Upper lobe of right lung (tissue), 1 donor: ENCODE data around the gene HOXC9. TPM values are rescaled to one million over a fixed set of nuclear protein-coding genes. Genes with fewer than 3 reads are reported as not detected.
A peak's percentile ranks its signal among the peaks of the same experiment; 100 is the strongest.

Source experiments
- ATAC-seq: fragments of 200-7000 bp; cut with Tn5 transposase; one replicate; pipeline ENCODE4 v1.9.1; 2020; ENCODE audit warnings: mild to moderate bottlenecking, moderate library complexity
- DNase-seq: peaks from one replicate; pipeline ENCODE4 v3.0.0-alpha.2; 2020
- H3K27ac ChIP-seq: fragments of 200-600 bp; one replicate; pipeline ENCODE4 v1.8.0; 2022
- H3K27me3 ChIP-seq: fragments of 200-600 bp; one replicate; pipeline ENCODE4 v1.8.0; 2022; ENCODE audit warnings: mild to moderate bottlenecking
- H3K36me3 ChIP-seq: fragments of 200-600 bp; one replicate; pipeline ENCODE4 v1.8.0; 2022
- H3K4me1 ChIP-seq: fragments of 200-600 bp; one replicate; pipeline ENCODE4 v1.8.0; 2022
- H3K4me3 ChIP-seq: fragments of 200-600 bp; one replicate; pipeline ENCODE4 v1.8.0; 2022; ENCODE audit warnings: mild to moderate bottlenecking
- H3K9me3 ChIP-seq: fragments of 200-600 bp; one replicate; pipeline ENCODE4 v1.8.0; 2022
- CTCF ChIP-seq: fragments of 200-600 bp; IDR thresholded peaks from one replicate; pipeline ENCODE4 v1.8.0; 2022; ENCODE audit warnings: antibody characterized with exemption
- intact Hi-C: fragments of 100-400 bp; cut with DNase I; formaldehyde crosslinking; loops from one replicate; pipeline ENCODE4 v1.11.0; 2022
- total RNA-seq: library from RNA; stranded (reverse); fragmentation: NEBNext Ultra II Directional; extraction: Animal tissue kit (Norgen Biotek cat#: 25700); gene quantifications from one replicate; pipeline ENCODE4 v1.2.1, GENCODE V29; 2021
- donor health status: DM: no; HTN: yes; CAD: no; lungs with severe emphysema.

HOXC9 gene
- total RNA-seq, 1 donor from 2014 or later = 0.61 TPM

GRCh38 chr12:53973236-53974042, 26.5 kb upstream of the HOXC9 start:
- ATAC-seq = no peak
- no peak overlapping the region for H3K27ac ChIP-seq

GRCh38 chr12:53974084-53975063, 25.6 kb upstream of the HOXC9 start, which contains the start of gene HOTAIR:
HOTAIR (minus strand) TSS chr12:53974954.
- peak; percentile 24 for ATAC-seq

More at GRCh38 chr12:53973236-53974042, 26.5 kb upstream of the HOXC9 start:
- intact Hi-C loops = no loop called here
- TF ChIP-seq CTCF = no peak
- H3K36me3 ChIP-seq = no peaks in the 10 kb centered on the region
- no peak for DNase-seq
- H3K4me3 ChIP-seq = no peak overlapping the region
- H3K4me1 ChIP-seq = peaks cover 17% of the 10 kb centered on the region
- no peaks in the 10 kb centered on the region for H3K9me3 ChIP-seq
- H3K27me3 ChIP-seq = peaks cover 100% of the 10 kb centered on the region

GRCh38 chr12:53975064-53975471, 24.9 kb upstream of the HOXC9 start:
- intact Hi-C loops = no loop called here
- Histone ChIP-seq H3K27ac (no peak overlapping the region), H3K4me3 (no peak overlapping the region), H3K9me3 (no peaks in the 10 kb centered on the region), H3K4me1 (peaks cover 17% of the 10 kb centered on the region), H3K36me3 (no peaks in the 10 kb centered on the region), H3K27me3 (peaks cover 99% of the 10 kb centered on the region)
- DNase-seq (no peak), ATAC-seq (no peak)
- no peak for TF ChIP-seq CTCF

More at GRCh38 chr12:53974084-53975063, 25.6 kb upstream of the HOXC9 start, which contains the start of gene HOTAIR:
- Histone ChIP-seq H3K4me3 (peak within 1 kb of the TSS; percentile 23), H3K36me3 (no peaks in the 10 kb centered on the region), H3K27me3 (peaks cover 100% of the 10 kb centered on the region), H3K27ac (no peak within 1 kb of the TSS), H3K4me1 (peaks cover 17% of the 10 kb centered on the region), H3K9me3 (no peaks in the 10 kb centered on the region)
- intact Hi-C loops = no loop called here
- no peak for DNase-seq
- TF ChIP-seq CTCF = no peak

- no peaks in the 10 kb centered on the region for H3K36me3 ChIP-seq
- peaks cover 99% of the 10 kb centered on the region for H3K27me3 ChIP-seq
- no peak overlapping the region for H3K4me3 ChIP-seq
- H3K27ac ChIP-seq = no peak overlapping the region
- intact Hi-C loops = no loop called here
- no peaks in the 10 kb centered on the region for H3K9me3 ChIP-seq
- peaks cover 17% of the 10 kb centered on the region for H3K4me1 ChIP-seq
- TF ChIP-seq CTCF = no peak
- DNase-seq (no peak), ATAC-seq (no peak)
Measured at GRCh38 chr12:53975479-53976152, 24.3 kb upstream of the HOXC9 start.

- no peak for TF ChIP-seq CTCF
- intact Hi-C loops = no loop called here
- DNase-seq = no peak
- ATAC-seq = no peak
- H3K4me3 ChIP-seq = no peak overlapping the region
- peaks cover 99% of the 10 kb centered on the region for H3K27me3 ChIP-seq
- no peaks in the 10 kb centered on the region for H3K9me3 ChIP-seq
- H3K27ac ChIP-seq = no peak overlapping the region
- peaks cover 17% of the 10 kb centered on the region for H3K4me1 ChIP-seq
- H3K36me3 ChIP-seq = no peaks in the 10 kb centered on the region
Measured at GRCh38 chr12:53976172-53976822, 23.7 kb upstream of the HOXC9 start.
